Erythroblast (primary cell): ENCODE results near the gene EIF4E1B.
A peak's percentile ranks its signal among the peaks of the same experiment; 100 is the strongest.

ENCODE experiments used
- DNase-seq, 2 experiments: peaks; one replicate each; lab custom pipeline; 2025; lab: John Stamatoyannopoulos, UW
- GATA1 ChIP-seq: IDR thresholded peaks from 2 replicates; pipeline ENCODE4 v1.6.1; 2011; ENCODE audit warnings: low read depth, mild to moderate bottlenecking, control low read depth, low read length, moderate library complexity
- POLR2A ChIP-seq: IDR thresholded peaks from 2 replicates; pipeline ENCODE4 v1.6.1; 2011; ENCODE audit warnings: mild to moderate bottlenecking, low read length

The EIF4E1B gene

GRCh38 chr5:176642675-176643490 lies 12.4 kb downstream of the EIF4E1B start:
- TF ChIP-seq POLR2A (no peak), GATA1 (no peak)
- no peak for DNase-seq

DNA sequence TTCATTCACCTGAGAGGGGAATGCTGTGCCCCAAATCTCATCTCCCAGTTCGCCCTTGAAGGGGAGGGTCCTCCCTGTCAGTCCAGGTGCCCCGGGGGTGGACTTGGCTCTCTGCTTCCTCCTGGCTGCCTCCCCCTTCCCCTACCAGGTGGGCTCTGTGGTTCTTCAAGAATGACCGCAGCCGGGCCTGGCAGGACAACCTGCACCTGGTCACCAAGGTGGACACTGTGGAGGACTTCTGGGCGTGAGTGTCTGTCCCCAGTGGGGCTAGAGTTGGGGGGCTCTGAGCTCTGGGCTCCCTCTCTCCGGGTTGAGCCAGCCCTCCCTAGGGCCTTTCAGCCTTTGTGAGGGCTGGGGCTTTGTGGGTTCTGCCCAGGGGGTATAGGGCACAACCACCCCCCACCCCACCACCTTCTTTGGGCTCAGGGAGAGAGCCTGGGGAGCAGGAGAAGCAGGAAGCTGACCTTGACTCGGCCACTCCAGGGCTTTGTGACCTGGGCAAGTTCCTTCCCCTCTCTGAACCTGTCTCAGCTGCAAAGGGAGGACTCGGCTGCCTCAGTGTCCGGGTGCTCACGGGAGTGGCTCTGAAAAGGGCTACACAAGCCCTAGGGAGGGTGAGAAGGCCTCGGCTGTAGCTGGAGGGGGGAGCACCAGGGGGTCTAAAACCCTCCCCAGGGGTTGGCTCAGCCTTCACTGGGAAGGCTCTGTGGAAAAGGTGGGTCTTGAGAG lies 13.2 kb downstream of the EIF4E1B start:
- DNase-seq, result no peak
- no peak for TF ChIP-seq POLR2A
- TF ChIP-seq GATA1, result no peak

- TF ChIP-seq GATA1 (no peak), POLR2A (no peak)
- no peak for DNase-seq
Measured at GRCh38 chr5:176644294-176644693, 13.8 kb downstream of the EIF4E1B start.

DNA sequence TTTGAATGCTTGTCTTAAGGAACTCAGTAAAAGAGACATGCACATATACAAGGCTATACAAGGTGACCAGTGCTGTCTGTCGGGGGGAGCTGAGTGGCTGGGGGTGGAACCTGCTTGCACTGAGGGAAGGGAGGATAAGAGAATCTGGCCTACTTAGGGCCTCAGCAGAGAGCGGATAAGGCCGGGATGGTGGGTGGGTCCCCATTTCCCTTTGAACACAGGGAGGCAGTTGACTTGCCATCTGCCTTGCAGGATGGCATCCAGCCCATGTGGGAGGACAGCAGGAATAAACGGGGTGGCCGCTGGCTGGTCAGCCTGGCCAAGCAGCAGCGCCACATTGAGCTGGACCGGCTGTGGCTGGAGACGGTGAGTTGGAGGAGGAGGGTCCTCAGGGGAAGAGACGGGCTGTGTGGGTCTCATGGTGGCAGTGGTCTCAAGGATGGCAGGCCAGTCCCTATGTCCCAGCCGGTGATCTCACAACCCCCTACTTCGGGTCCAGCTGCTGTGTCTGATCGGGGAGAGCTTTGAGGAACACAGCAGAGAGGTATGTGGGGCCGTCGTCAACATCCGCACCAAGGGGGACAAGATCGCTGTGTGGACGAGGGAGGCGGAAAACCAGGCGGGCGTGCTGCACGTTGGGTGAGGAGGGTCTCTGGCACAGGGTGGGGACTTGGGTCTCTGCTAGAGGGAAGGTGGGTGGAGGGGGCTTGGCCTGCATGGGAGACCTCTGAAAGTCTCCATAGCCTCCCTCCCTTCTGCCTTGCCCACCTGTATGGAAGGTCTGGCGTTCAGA lies 14.6 kb downstream of the EIF4E1B start:
- TF ChIP-seq POLR2A (no peak), GATA1 (no peak)

DNA sequence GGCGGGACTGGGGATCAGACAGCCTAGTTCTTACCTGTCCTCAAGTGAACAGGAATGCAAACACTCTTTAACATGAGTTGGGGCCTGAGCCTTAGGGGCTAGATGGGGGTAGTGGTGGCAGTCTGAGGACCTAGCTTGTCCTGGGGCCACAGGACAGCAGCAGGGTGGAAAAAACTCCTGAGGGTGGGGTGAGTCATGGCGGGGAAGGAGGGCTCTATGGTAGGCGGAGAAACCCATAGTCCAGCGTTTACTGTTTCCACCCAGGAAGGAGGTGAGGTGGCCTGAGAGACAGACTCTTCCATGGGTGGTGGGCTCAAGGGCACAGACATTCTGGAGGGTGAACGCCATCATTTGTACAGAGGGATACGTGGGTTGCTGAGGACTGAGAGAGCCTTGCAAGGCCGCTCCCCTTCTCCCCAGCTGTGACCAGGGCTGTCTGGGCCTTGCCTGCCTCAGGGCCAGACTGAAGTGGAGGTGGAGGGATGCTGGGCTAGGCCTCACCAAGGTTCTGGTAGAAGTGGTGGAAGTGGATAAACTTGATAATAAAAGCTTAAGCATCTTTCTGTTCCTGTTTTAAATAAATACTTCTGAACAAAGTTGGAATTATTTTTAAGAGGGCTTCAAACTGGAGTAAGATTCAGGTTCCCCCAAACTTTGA lies 15.7 kb downstream of the EIF4E1B start:
- DNase-seq, result peak; percentile 14 to 28
- TF ChIP-seq POLR2A, result no peak
- TF ChIP-seq GATA1, result no peak

More for the DNA sequence above, 14.6 kb downstream of the EIF4E1B start:
- DNase-seq, result peak; percentile 54 to 78

GRCh38 chr5:176646707-176647029 lies 16.2 kb downstream of the EIF4E1B start:
- TF ChIP-seq POLR2A, result no peak
- no peak for TF ChIP-seq GATA1
- DNase-seq, result no peak

GRCh38 chr5:176647030-176647842 lies 16.8 kb downstream of the EIF4E1B start, which contains the start of gene TSPAN17:
TSS of gene TSPAN17 (plus strand) at chr5:176647484. CDS start at chr5:176647616, 132 bp downstream.
- TF ChIP-seq GATA1 (no peak), POLR2A (peak; percentile 78)
- DNase-seq, result peak; percentile 99 to 100

DNA sequence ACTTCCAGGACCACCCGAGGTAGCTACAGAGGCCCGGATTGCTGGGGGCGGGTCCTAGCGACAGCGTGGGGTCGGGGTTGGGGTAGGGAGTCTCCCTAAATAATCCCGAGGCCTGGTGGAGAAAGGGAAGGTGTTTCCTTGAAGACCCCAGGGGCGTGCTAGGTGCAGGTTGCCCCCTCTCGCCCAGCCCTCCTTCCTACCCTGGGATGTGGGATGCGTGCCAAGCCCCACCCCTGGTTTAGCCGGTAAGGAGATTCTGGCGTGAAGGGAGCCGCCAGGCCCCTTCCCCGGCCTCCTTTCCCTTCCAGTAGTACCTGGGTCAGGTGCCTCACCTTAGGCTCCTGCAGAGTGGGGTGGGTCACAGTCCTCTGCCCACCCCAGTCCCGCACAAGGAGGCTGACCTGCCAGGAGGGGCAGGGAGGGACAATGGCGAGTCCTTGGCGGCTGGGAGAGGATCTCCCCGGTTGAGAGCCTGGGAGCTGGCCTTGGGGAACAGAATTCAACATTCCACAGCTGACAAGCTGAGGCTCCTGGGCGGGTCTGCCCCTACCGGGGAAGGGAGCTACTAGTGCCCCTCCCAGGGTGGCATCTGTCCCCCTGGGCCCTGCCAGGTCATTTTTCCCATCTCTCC lies 17.5 kb downstream of the EIF4E1B start:
- DNase-seq, result peak; percentile 69 to 72

DNA sequence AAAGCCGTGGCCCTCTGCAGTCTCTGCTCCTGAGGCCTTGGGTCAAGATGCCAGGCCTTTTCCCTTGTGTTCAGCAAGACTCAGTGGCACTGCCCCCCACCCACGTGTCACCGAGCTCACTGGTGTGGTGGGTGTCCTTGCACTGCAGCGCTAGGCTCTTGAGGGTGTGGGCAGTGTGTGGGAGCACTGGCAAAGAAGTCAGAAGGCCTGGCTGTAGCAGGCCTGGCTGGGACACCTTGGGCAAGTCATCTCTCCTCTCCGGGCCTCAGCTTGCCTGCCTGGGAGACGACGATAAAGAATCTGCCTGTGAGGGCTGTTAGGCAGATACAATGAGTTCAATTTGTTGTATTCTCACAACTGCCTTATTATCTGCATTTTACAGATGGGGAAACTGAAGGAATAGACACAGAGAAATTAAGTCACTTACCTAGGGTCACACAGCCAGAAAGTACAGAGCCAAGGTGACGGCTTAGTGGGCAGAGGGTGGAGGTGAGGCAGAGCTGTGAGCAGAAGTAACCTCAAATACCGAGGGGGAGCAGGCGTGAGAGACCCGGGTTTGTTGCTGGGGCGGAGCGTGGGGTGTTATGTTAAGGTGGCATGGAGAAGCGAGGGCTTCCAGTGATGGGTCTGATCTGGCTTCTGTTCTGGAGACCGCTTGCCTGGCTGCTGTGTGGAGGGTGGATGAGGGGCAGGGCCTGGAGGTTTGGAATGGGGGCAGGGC lies 18.2 kb downstream of the EIF4E1B start:
- TF ChIP-seq POLR2A, result peak; percentile 80
- TF ChIP-seq GATA1, result no peak

More for the DNA sequence above, 17.5 kb downstream of the EIF4E1B start:
- TF ChIP-seq GATA1, result no peak
- TF ChIP-seq POLR2A, result no peak

DNA sequence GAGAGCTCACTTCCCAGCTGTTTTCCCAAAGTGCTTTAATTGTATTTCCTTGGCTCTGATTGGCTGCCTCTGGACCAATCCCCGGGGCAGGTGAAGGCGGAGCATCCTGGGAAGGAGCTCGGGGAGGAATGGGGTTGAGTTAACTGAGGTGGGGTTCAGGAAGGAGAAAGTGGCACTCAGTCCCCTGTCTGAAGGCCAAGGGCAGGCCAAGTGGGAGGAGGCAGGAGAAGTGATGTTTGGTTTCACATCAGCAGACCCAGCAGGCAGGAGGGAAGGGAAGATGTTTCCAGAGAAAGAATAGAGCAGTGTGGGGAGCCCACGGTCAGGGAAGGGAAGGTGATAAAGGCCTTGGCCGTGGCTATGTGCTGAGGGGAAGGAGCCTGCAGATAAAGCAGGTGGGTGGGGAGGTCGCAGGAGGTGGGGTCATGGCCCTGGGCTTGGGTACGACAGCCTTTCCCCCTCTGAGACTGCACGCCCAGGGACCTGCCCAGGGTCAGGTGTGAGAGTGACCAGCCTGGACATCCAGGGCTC lies 19.9 kb downstream of the EIF4E1B start:
- no peak for TF ChIP-seq GATA1
- DNase-seq, result peak; percentile 43 to 65

More for the DNA sequence above, 18.2 kb downstream of the EIF4E1B start:
- peak; percentile 87 to 97 for DNase-seq

DNA sequence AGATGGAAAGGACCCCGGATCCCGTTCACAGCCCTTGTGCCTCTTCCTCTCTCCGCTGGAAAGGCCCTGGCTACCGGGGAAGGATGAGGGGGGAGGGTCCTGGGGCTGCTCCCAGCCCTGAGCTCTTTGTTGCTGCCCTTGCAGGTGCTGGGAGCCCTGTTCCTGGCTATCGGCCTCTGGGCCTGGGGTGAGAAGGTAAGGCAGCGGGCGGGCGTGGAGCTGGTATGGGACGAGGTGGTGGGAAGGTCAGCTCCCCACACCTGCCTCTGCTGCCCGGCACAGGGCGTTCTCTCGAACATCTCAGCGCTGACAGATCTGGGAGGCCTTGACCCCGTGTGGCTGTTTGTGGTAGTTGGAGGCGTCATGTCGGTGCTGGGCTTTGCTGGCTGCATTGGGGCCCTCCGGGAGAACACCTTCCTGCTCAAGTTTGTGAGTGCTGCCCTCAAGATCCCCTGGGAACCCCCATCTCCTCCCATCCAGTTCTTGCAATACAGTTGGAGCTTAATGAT lies 21.1 kb downstream of the EIF4E1B start:
- no peak for DNase-seq
- no peak for TF ChIP-seq GATA1
- no peak for TF ChIP-seq POLR2A

- TF ChIP-seq POLR2A (no peak), GATA1 (no peak)
- peak in 1 of 2 experiments; percentile 15 for DNase-seq
Measured at GRCh38 chr5:176652136-176652535, 21.7 kb downstream of the EIF4E1B start.
